H1 (cell line): Measurements from ENCODE around the gene MLYCD. TPM values are rescaled to one million over a fixed set of nuclear protein-coding genes. Genes with fewer than 3 reads are reported as not detected.

Experiments
- CTCF ChIA-PET: fragments of 300-600 bp; sonication (Branson Sonifier 250); formaldehyde crosslinking; loops from one replicate; lab custom pipeline; 2021; ENCODE audit not compliant: partially characterized antibody; lab: Charles Lee
- POLR2A ChIA-PET: fragments of 300-600 bp; sonication (Branson Sonifier 250); formaldehyde crosslinking; loops from one replicate; lab custom pipeline; 2021; ENCODE audit warnings: inconsistent platforms; ENCODE audit not compliant: partially characterized antibody; lab: Charles Lee
- DNase-seq, 2 experiments: peaks; one replicate each; pipeline versions ENCODE4 v3.0.0 to v3.0.0-alpha.2; 2010 to 2022; ENCODE audit warnings: low spot score in 2 of 2, low read depth in 1 of 2, mixed read lengths in 1 of 2
- FAIRE-seq: peaks from 2 replicates; lab custom pipeline; 2011; peaks lifted over from hg19 to GRCh38; lab: Jason Lieb, UNC
- H2AFZ ChIP-seq: 2 replicates; pipeline ENCODE4 v1.8.1; 2012; ENCODE audit warnings: low read length, inconsistent platforms
- H2AK5ac ChIP-seq: 2 replicates; pipeline ENCODE4 v1.6.1; 2013; ENCODE audit warnings: low read depth, low read length
- H2BK120ac ChIP-seq: replicated peaks from 2 replicates; pipeline ENCODE3; 2013; ENCODE audit warnings: low read depth, low read length, inconsistent platforms
- H2BK12ac ChIP-seq: 2 replicates; pipeline ENCODE4 v1.6.1; 2013; ENCODE audit warnings: low read depth, low read length
- H2BK15ac ChIP-seq: 2 replicates; pipeline ENCODE4 v1.6.1; 2013; ENCODE audit warnings: low read length
- H2BK20ac ChIP-seq: 2 replicates; pipeline ENCODE4 v1.6.1; 2013; ENCODE audit warnings: low read length
- H2BK5ac ChIP-seq: 2 replicates; pipeline ENCODE4 v1.6.1; 2013; ENCODE audit warnings: low read depth, low read length
- H3K14ac ChIP-seq: 2 replicates; pipeline ENCODE4 v1.6.1; 2013; ENCODE audit warnings: inconsistent platforms; ENCODE audit not compliant: insufficient read length
- H3K18ac ChIP-seq: 2 replicates; pipeline ENCODE4 v1.6.1; 2013; ENCODE audit warnings: low read length; ENCODE audit errors: extremely low read depth
- H3K23ac ChIP-seq: 2 replicates; pipeline ENCODE4 v1.6.1; 2013; ENCODE audit warnings: inconsistent platforms; ENCODE audit not compliant: insufficient read length
- H3K23me2 ChIP-seq: 2 replicates; pipeline ENCODE4 v1.6.1; 2013; ENCODE audit warnings: low read depth, low read length
- H3K27ac ChIP-seq: 2 replicates; pipeline ENCODE4 v1.6.1; 2011; ENCODE audit warnings: low read depth, low read length, inconsistent platforms
- H3K27me3 ChIP-seq, 4 experiments: replicated peaks in 1 of 4; 1 replicate in 1 of 4; 2 replicates in 3 of 4; pipeline versions ENCODE4 v1.6.1 to v1.8.1; 2011 to 2013; ENCODE audit warnings: low read length in 3 of 4, mild to moderate bottlenecking in 3 of 4, inconsistent platforms in 2 of 4, mixed read lengths in 2 of 4, moderate library complexity in 1 of 4; ENCODE audit not compliant: control insufficient read depth in 3 of 4, insufficient read depth in 3 of 4; ENCODE audit errors: extremely low read depth in 1 of 4
- H3K36me3 ChIP-seq, 4 experiments: 2 replicates each; pipeline versions ENCODE4 v1.6.1 to v1.8.1; 2011 to 2013; ENCODE audit warnings: mild to moderate bottlenecking in 4 of 4, low read length in 3 of 4, moderate library complexity in 2 of 4, control low read depth in 1 of 4, inconsistent platforms in 1 of 4; ENCODE audit not compliant: insufficient read depth in 4 of 4, control insufficient read depth in 2 of 4
- H3K4ac ChIP-seq: replicated peaks from 2 replicates; pipeline ENCODE3; 2013; ENCODE audit warnings: low read length, low read depth, mixed read lengths, inconsistent platforms; ENCODE audit not compliant: insufficient read length
- H3K4me1 ChIP-seq, 4 experiments: replicated peaks in 1 of 4; 1 replicate in 1 of 4; 2 replicates in 3 of 4; pipeline versions ENCODE4 v1.6.1 to v1.8.1; 2011 to 2013; ENCODE audit warnings: low read length in 3 of 4, inconsistent platforms in 2 of 4, mixed read lengths in 1 of 4; ENCODE audit not compliant: insufficient read depth in 4 of 4, control insufficient read depth in 3 of 4
- H3K4me2 ChIP-seq, 2 experiments: 2 replicates each; pipeline versions ENCODE4 v1.6.1 to v1.8.1; 2011 to 2013; ENCODE audit warnings: low read depth in 2 of 2, low read length in 2 of 2, control low read depth in 1 of 2, inconsistent platforms in 1 of 2, mild to moderate bottlenecking in 1 of 2; ENCODE audit not compliant: insufficient read depth in 1 of 2
- H3K4me3 ChIP-seq, 4 experiments: fragments of 200-600, 300-600 bp in 1 of 4; sonication (generic), shearing (Covaris generic), sonication (Bioruptor Twin) in 1 of 4; 2 replicates each; pipeline versions ENCODE4 v1.5.1 to v1.8.1; 2011 to 2016; ENCODE audit warnings: low read length in 4 of 4, low read depth in 3 of 4, control low read depth in 2 of 4, inconsistent platforms in 2 of 4, mild to moderate bottlenecking in 2 of 4, mixed read lengths in 1 of 4, moderate library complexity in 1 of 4; ENCODE audit not compliant: insufficient read depth in 2 of 4; ENCODE audit errors: extremely low read depth in 1 of 4
- H3K56ac ChIP-seq: replicated peaks from 2 replicates; pipeline ENCODE3; 2013; ENCODE audit warnings: low read depth, mild to moderate bottlenecking, mixed read lengths, low read length, inconsistent platforms; ENCODE audit not compliant: insufficient read length
- H3K79me1 ChIP-seq: 2 replicates; pipeline ENCODE4 v1.6.1; 2013; ENCODE audit warnings: low read depth, low read length, control low read depth
- H3K79me2 ChIP-seq, 2 experiments: 2 replicates each; pipeline versions ENCODE4 v1.6.1 to v1.8.1; 2012 to 2013; ENCODE audit warnings: low read length in 2 of 2, mild to moderate bottlenecking in 2 of 2, inconsistent platforms in 1 of 2; ENCODE audit not compliant: insufficient read depth in 2 of 2, control insufficient read depth in 1 of 2
- H3K9ac ChIP-seq, 4 experiments: replicated peaks in 1 of 4; 1 replicate in 1 of 4; 2 replicates in 3 of 4; pipeline versions ENCODE4 v1.6.1 to v1.8.1; 2011 to 2013; ENCODE audit warnings: low read depth in 3 of 4, low read length in 3 of 4, control low read depth in 2 of 4, mild to moderate bottlenecking in 2 of 4, moderate library complexity in 2 of 4, inconsistent platforms in 1 of 4; ENCODE audit errors: extremely low read depth in 1 of 4
- H3K9me3 ChIP-seq, 2 experiments: 2 replicates each; pipeline versions ENCODE4 v1.6.1 to v1.8.1; 2012 to 2013; ENCODE audit warnings: mild to moderate bottlenecking in 2 of 2, moderate library complexity in 2 of 2, control low read depth in 1 of 2, inconsistent platforms in 1 of 2, low read depth in 1 of 2, low read length in 1 of 2, mixed read lengths in 1 of 2; ENCODE audit not compliant: insufficient read depth in 2 of 2
- H4K20me1 ChIP-seq, 2 experiments: replicated peaks in 1 of 2; 2 replicates each; pipeline versions ENCODE3 to v1.8.1; 2011 to 2013; ENCODE audit warnings: inconsistent platforms in 2 of 2, low read length in 2 of 2, mild to moderate bottlenecking in 1 of 2; ENCODE audit not compliant: insufficient read depth in 2 of 2, control insufficient read depth in 1 of 2
- H4K5ac ChIP-seq: 2 replicates; pipeline ENCODE4 v1.6.1; 2013; ENCODE audit warnings: low read length, low read depth, mixed read lengths, inconsistent platforms; ENCODE audit not compliant: insufficient read length
- H4K8ac ChIP-seq: 2 replicates; pipeline ENCODE4 v1.8.0; 2013; ENCODE audit warnings: mild to moderate bottlenecking, moderate library complexity, low read length, inconsistent platforms; ENCODE audit not compliant: insufficient read depth; ENCODE audit errors: extremely low read depth
- H4K91ac ChIP-seq: replicated peaks from 2 replicates; pipeline ENCODE3; 2013; ENCODE audit warnings: low read length, mixed read lengths, inconsistent platforms; ENCODE audit not compliant: insufficient read length
- BACH1 ChIP-seq: IDR thresholded peaks from 2 replicates; pipeline ENCODE4 v1.6.1; 2012; ENCODE audit warnings: low read length, improper control_type of control experiment
- CEBPB ChIP-seq: IDR thresholded peaks from 2 replicates; pipeline ENCODE4 v1.6.1; 2012; ENCODE audit warnings: low read depth, low read length
- EP300 ChIP-seq, 2 experiments: IDR thresholded peaks; 1 replicate in 1 of 2; 2 replicates in 1 of 2; pipeline ENCODE4 v1.6.1; 2011 to 2012; ENCODE audit warnings: low read depth in 2 of 2, low read length in 2 of 2, mild to moderate bottlenecking in 2 of 2, borderline replicate concordance in 1 of 2, inconsistent platforms in 1 of 2, moderate library complexity in 1 of 2
- HDAC2 ChIP-seq, 2 experiments: fragments of 300-600 bp in 1 of 2; sonication (generic) in 1 of 2; IDR thresholded peaks; 2 replicates each; pipeline ENCODE4 v1.6.1; 2011 to 2012; ENCODE audit warnings: low read depth in 2 of 2, low read length in 2 of 2, mild to moderate bottlenecking in 2 of 2, moderate library complexity in 2 of 2, borderline replicate concordance in 1 of 2, inconsistent platforms in 1 of 2
- HDAC6 ChIP-seq: IDR thresholded peaks from one replicate; pipeline ENCODE4 v1.7.1; 2012; ENCODE audit warnings: low read depth, mild to moderate bottlenecking, inconsistent platforms, low read length, moderate library complexity
- NANOG ChIP-seq: IDR thresholded peaks from 2 replicates; pipeline ENCODE4 v1.6.1; 2011; ENCODE audit warnings: low read length, low read depth, mild to moderate bottlenecking, inconsistent platforms; ENCODE audit not compliant: insufficient read depth, poor library complexity, severe bottlenecking
- NRF1 ChIP-seq: IDR thresholded peaks from 2 replicates; pipeline ENCODE4 v1.6.1; 2011; ENCODE audit warnings: mild to moderate bottlenecking, low read depth, low read length, improper control_type of control experiment
- RNF2 ChIP-seq: fragments of 200-900, 300-1000 bp; sonication (generic); IDR thresholded peaks from 2 replicates; pipeline ENCODE4 v1.7.1; 2016; ENCODE audit warnings: borderline replicate concordance, low read depth, mild to moderate bottlenecking, antibody characterized with exemption, low read length; ENCODE audit not compliant: poor library complexity, severe bottlenecking; ENCODE audit errors: missing control alignments
- RXRA ChIP-seq: IDR thresholded peaks from 2 replicates; pipeline ENCODE4 v1.6.1; 2011; ENCODE audit warnings: low read depth, mild to moderate bottlenecking, low read length, moderate library complexity; ENCODE audit not compliant: insufficient read depth
- SP4 ChIP-seq: IDR thresholded peaks from 2 replicates; pipeline ENCODE4 v1.6.1; 2012; ENCODE audit warnings: low read length, inconsistent platforms
- SUZ12 ChIP-seq: fragments of 200-600 bp; sonication (generic); IDR thresholded peaks from 2 replicates; pipeline ENCODE4 v1.6.1; 2012; ENCODE audit warnings: mild to moderate bottlenecking, inconsistent platforms, low read length, moderate library complexity, mixed read lengths
- TBP ChIP-seq: IDR thresholded peaks from 2 replicates; pipeline ENCODE4 v1.6.1; 2011; ENCODE audit warnings: low read depth, low read length, improper control_type of control experiment
- TEAD4 ChIP-seq: IDR thresholded peaks from 2 replicates; pipeline ENCODE4 v1.6.1; 2012; ENCODE audit warnings: low read depth, low read length, inconsistent platforms, mixed read lengths
- ZNF274 ChIP-seq: IDR thresholded peaks from 2 replicates; pipeline ENCODE4 v1.7.0; 2012; ENCODE audit warnings: low read length, borderline replicate concordance; ENCODE audit errors: extremely low read depth
- WGBS, 2 experiments: shearing (Covaris generic) in 1 of 2; methylation state at CpG; one replicate each; pipeline versions ENCODE4 v1.1.6 to v1.1.7; 2013 to 2015; ENCODE audit warnings: low lambda C conversion rate in 2 of 2, mixed read lengths in 2 of 2, inconsistent platforms in 1 of 2, low coverage in 1 of 2, missing lambda C conversion rate in 1 of 2; ENCODE audit not compliant: insufficient replicate concordance in 2 of 2, insufficient coverage in 1 of 2, insufficient read length in 1 of 2; ENCODE audit errors: extremely low coverage in 1 of 2, missing lambda C conversion rate in 1 of 2; 5-methylcytosine and 5-hydroxymethylcytosine counted together
- polyA plus RNA-seq, 7 experiments: library from polyadenylated mRNA; depleted of rRNA in 3 of 7; stranded (reverse) in 5 of 7; unstranded in 2 of 7; fragments of >200 nt in 5 of 7; fragments of 200-250 nt in 2 of 7; gene quantifications; 1 replicate in 5 of 7; 2 replicates in 1 of 7; 4 replicates in 1 of 7; pipeline versions ENCODE4 v1.2.1 to v1.2.3, GENCODE V29; 2011 to 2013; ENCODE audit warnings: missing spikeins in 2 of 7, mixed read lengths in 2 of 7
- total RNA-seq: library from RNA; stranded (reverse); fragmentation: NEBNext Ultra II Directional; extraction: Animal tissue kit (Norgen Biotek cat#: 25700); gene quantifications from 2 replicates; pipeline ENCODE4 v1.2.1, GENCODE V29; 2021

The MLYCD gene
- total and polyA plus RNA-seq, 2 of the 8 experiments (the other 6 are each of a cell fraction or from before 2014, with no cell fraction given) = 3.7 to 7.0 TPM

- no peak overlapping the region for H4K5ac ChIP-seq
- DNase-seq (no peak), FAIRE-seq (no peak)
- no peaks in the 10 kb centered on the region for H3K27me3 ChIP-seq
- no peak overlapping the region for H2AFZ ChIP-seq
- no peaks in the 10 kb centered on the region for H3K9me3 ChIP-seq
- no peak overlapping the region for H3K4me3 ChIP-seq
- H2BK15ac ChIP-seq = no peak overlapping the region
- no peak overlapping the region for H3K4ac ChIP-seq
- ChIA-PET CTCF (no interaction called here), POLR2A (no interaction called here)
- no peak overlapping the region for H2AK5ac ChIP-seq
- H2BK20ac ChIP-seq = no peak overlapping the region
- no peak overlapping the region for H3K27ac ChIP-seq
- no peak overlapping the region for H3K4me2 ChIP-seq
- H3K9ac ChIP-seq = no peak overlapping the region
- 81% methylated on average over 8 of the region's 8 CpGs; no CpG with 5 or more reads in 1 of the 2 experiments for WGBS, 2 experiments
- no peak overlapping the region for H3K14ac ChIP-seq
- no peak overlapping the region for H2BK12ac ChIP-seq
- peaks cover 0 to 8% (median 0%) of the 10 kb centered on the region in 4 experiments; a peak in 3 of 8 replicates for H3K36me3 ChIP-seq
- peaks cover 0 to 9% of the 10 kb centered on the region in 2 experiments for H4K20me1 ChIP-seq
- H3K18ac ChIP-seq = no peak overlapping the region
- no peak overlapping the region for H3K23ac ChIP-seq
- no peaks in the 10 kb centered on the region for H3K23me2 ChIP-seq
- H3K4me1 ChIP-seq = peaks cover 0 to 5% (median 2%) of the 10 kb centered on the region in 4 experiments; a peak in 4 of 7 replicates
- TF ChIP-seq RXRA (no peak), TBP (no peak), SP4 (no peak), ZNF274 (no peak), TEAD4 (no peak), EP300 (IDR thresholded peaks at IDR 0.05; ENCODE audit: borderline replicate concordance in 1 of 2, low read depth in 2 of 2, low read length in 2 of 2) (no peak), CEBPB (no peak), SUZ12 (no peak), HDAC2 (IDR thresholded peaks at IDR 0.05; ENCODE audit: borderline replicate concordance in 1 of 2, low read depth in 2 of 2, low read length in 2 of 2) (no peak), RNF2 (no peak), NANOG (no peak), BACH1 (no peak), HDAC6 (no peak), NRF1 (no peak)
- TF ChIP-seq, all 59 proteins: peak for 0
- Histone ChIP-seq H2BK5ac (no peak overlapping the region), H4K8ac (no peak overlapping the region), H4K91ac (no peak overlapping the region), H2BK120ac (no peak overlapping the region), H3K56ac (no peak overlapping the region), H3K79me1 (peaks cover 3% of the 10 kb centered on the region; the same call in 1 of the 2 replicates), H3K79me2 (peaks cover 0 to 23% of the 10 kb centered on the region in 2 experiments; a peak in 2 of 4 replicates)
Observed at GRCh38 chr16:83906683-83907082, 7.8 kb downstream of the MLYCD start.
